Fibroblast of lung (primary cell): ENCODE results near the gene P2RY6.

Experiments
- EZH2 ChIP-seq: IDR thresholded peaks from 2 replicates; pipeline ENCODE4 v1.5.1; 2012; ENCODE audit warnings: low read length, control low read depth, mild to moderate bottlenecking; ENCODE audit errors: missing control alignments
- TF ChIP-seq, protein P1 (sequence below), 2 donors: IDR thresholded peaks in 1 of 2; conservative IDR thresholded peaks in 1 of 2; 1 replicate in 1 of 2; 2 replicates in 1 of 2; pipeline ENCODE4 v1.5.1; 2011 to 2012; ENCODE audit warnings: low read length in 2 of 2, control low read depth in 1 of 2, inconsistent platforms in 1 of 2, low read depth in 1 of 2, mild to moderate bottlenecking in 1 of 2

DNA sequence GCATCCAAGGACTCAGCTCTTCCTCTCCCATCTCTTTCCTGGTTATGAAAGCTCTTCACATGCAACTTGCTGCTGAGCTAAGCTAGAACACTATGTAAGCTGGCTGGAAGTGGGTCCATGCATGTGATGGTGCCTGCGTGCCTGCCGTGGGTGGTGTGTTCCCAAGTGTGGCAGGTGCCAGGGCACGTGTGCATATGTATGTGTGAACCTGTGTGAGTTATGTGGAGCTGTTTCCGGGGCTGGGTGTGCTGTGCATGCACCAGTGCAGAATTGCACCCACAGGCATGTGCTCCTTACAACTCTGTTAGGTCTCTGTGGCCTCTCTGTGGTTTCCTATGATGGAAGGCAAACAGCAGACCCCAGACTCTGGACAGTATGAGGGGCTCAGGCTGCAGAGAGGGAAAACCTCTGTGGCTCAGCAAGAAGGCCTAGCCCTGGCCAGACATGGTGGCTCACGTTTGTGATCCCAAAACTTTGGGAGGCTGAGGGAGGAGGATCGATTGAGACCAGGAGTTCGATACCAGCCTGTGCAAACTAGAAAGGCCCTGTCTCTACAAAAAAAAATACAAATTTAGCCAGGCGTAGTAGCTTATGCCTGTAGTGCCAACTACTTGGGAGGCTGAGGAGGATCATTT, 4.1 kb upstream of the P2RY6 start:
- TF ChIP-seq, protein P1, sequence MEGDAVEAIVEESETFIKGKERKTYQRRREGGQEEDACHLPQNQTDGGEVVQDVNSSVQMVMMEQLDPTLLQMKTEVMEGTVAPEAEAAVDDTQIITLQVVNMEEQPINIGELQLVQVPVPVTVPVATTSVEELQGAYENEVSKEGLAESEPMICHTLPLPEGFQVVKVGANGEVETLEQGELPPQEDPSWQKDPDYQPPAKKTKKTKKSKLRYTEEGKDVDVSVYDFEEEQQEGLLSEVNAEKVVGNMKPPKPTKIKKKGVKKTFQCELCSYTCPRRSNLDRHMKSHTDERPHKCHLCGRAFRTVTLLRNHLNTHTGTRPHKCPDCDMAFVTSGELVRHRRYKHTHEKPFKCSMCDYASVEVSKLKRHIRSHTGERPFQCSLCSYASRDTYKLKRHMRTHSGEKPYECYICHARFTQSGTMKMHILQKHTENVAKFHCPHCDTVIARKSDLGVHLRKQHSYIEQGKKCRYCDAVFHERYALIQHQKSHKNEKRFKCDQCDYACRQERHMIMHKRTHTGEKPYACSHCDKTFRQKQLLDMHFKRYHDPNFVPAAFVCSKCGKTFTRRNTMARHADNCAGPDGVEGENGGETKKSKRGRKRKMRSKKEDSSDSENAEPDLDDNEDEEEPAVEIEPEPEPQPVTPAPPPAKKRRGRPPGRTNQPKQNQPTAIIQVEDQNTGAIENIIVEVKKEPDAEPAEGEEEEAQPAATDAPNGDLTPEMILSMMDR (conservative IDR thresholded peaks at IDR 0.05 in 1 of 2, IDR thresholded peaks at IDR 0.05 in 1 of 2; ENCODE audit: low read depth in 1 of 2, low read length in 2 of 2), result no peak
- no peak for TF ChIP-seq EZH2
